Measurements from ENCODE around the gene OTUD1. TPM values are rescaled to one million over a fixed set of nuclear protein-coding genes. Genes with fewer than 3 reads are reported as not detected.
"Not testable (repeated sequence)": the region's sequence is repeated elsewhere in the genome, so short reads cannot be mapped to it uniquely, and the experiment has no call there.

OTUD1 gene, protein sequence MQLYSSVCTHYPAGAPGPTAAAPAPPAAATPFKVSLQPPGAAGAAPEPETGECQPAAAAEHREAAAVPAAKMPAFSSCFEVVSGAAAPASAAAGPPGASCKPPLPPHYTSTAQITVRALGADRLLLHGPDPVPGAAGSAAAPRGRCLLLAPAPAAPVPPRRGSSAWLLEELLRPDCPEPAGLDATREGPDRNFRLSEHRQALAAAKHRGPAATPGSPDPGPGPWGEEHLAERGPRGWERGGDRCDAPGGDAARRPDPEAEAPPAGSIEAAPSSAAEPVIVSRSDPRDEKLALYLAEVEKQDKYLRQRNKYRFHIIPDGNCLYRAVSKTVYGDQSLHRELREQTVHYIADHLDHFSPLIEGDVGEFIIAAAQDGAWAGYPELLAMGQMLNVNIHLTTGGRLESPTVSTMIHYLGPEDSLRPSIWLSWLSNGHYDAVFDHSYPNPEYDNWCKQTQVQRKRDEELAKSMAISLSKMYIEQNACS
- total RNA-seq (10 to 100 TPM; 36.2 to 37.7 TPM), polyA plus RNA-seq (10 to 100 TPM in 1 of 2 donors, 1 to 10 TPM in 1; 6.5 to 17.4 TPM)

DNA sequence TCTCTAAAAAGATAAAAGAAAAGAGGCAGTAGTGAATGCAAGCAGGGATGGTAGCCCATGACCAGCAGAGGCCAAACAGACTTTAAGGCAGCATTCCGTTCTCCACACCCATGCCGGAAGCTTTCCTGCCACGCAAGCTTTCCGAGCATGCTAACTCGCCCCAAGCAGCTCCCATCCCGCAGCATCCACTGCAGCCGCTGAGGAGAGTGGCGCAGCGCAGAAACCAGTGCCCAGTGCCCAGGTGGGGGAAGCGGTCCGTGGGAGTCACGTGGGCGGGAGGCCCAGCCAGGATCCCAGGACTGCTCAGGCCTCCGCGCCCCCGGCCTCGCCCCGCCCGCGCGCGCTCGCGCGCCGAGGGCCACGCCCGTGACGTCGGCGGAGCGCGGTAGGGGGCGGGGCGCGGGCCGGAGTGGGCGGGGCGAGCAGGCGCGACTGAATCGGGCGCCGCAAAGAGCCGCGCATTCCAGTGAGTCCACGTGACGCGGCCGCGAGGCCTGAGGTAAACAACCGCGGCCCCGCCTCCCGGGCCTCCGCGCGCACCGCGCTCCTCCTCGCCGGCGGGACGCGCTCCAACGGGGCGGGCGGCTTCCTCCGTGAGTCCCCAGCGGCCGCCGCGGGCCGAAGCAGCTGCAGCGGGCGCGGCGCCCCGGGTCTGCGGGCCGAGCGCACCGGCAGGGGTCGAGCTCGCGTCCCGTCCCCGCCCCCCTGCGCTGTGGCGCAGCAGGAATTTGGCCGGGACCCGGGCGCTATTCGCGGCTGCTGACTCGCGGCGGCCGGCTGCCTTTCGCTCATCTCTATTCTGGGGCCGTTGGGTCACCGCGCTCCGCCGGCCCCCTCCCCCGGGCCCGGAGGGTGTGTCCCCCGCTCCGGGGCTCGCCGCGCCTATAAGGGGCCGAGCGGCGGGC is at the start of gene OTUD1:
TSS of gene OTUD1 (plus strand) at position 529 of the 905 bp plus-strand sequence. CDS start 383 bp downstream, outside the sequence.
- H3K4me1 ChIP-seq (ENCODE audit: insufficient read depth, low read length), result peaks cover 44% of the 10 kb centered on the region
- peaks cover 0 to 26% of the 10 kb centered on the region in 2 donors for H3K36me3 Mint-ChIP-seq
- peak within 1 kb of the TSS; percentile 90 to 97 (median 94) for H3K27ac Mint-ChIP-seq
- no peaks in the 10 kb centered on the region for H3K9me3 ChIP-seq (ENCODE audit: control insufficient read depth in 1 of 2, low read length in 2 of 2)
- no peaks in the 10 kb centered on the region for H3K27me3 ChIP-seq (ENCODE audit: insufficient read depth, low read length)
- intact Hi-C loops (cut with micrococcal nuclease), result loop anchor here (1.0 to 10.0 kb wide), 9 partner anchors 10 to 1906 kb away; partner anchors contain the start of genes BMI1, C10orf67, ENKUR and MLLT10
- peaks cover 0 to 2% (median 0%) of the 10 kb centered on the region in 8 donors for H3K9me3 Mint-ChIP-seq
- H3K27me3 Mint-ChIP-seq, result no peaks in the 10 kb centered on the region
- peak within 1 kb of the TSS; percentile 70 to 82 for H3K4me3 ChIP-seq (ENCODE audit: low read length in 2 of 2)
- DNase-seq, result peak; percentile 89 to 97 (median 95)
- H3K27ac ChIP-seq (ENCODE audit: low read depth, low read length), result peak within 1 kb of the TSS; percentile 79
- H3K36me3 ChIP-seq (ENCODE audit: insufficient read depth, low read length), result no peaks in the 10 kb centered on the region
- ChIA-PET POLR2A (ENCODE audit: partially characterized antibody) (interaction anchor here (0.6 to 5.3 kb wide), 18 partner anchors 8 to 1183 kb away, joined by 3 to 70 read pairs (median 4); partner anchors contain the start of gene C10orf67), CTCF (ENCODE audit: partially characterized antibody) (interaction anchor here (0.8 to 1.1 kb wide), 3 partner anchors 11 to 90 kb away, joined by 3 read pairs; no protein-coding TSS in a partner anchor)
- peak within 1 kb of the TSS; percentile 75 to 89 (median 84) for H3K4me3 Mint-ChIP-seq
- peaks cover 30 to 44% (median 36%) of the 10 kb centered on the region in 4 donors for H3K4me1 Mint-ChIP-seq

DNA sequence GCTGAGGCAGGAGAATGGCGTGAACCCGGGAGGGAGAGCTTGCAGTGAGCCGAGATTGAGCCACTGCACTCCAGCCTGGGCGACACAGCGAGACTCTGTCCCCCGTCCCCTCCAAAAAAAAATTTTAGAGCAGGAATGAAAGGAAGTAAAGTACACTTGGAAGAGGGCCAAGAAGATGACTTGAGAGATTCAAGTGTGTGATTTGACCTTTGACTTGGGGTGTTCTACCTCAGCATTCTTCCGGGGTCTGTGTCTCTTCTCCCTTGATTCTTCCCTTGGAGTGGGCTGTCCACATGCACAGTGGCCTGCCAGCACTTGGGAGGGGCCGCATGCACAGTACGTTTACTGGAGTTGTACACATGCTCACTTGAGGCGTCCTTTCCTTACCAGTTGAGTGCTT is 48.5 kb upstream of the OTUD1 start:
- H3K27me3 ChIP-seq (ENCODE audit: insufficient read depth, low read length); H3K36me3 Mint-ChIP-seq; H3K27ac Mint-ChIP-seq; H3K36me3 ChIP-seq (ENCODE audit: insufficient read depth, low read length); H3K4me1 ChIP-seq (ENCODE audit: insufficient read depth, low read length); CTCF ChIA-PET (ENCODE audit: partially characterized antibody); H3K4me1 Mint-ChIP-seq; H3K4me3 ChIP-seq (ENCODE audit: low read length in 2 of 2); intact Hi-C loops (cut with micrococcal nuclease); H3K9me3 ChIP-seq (ENCODE audit: control insufficient read depth in 1 of 2, low read length in 2 of 2); H3K4me3 Mint-ChIP-seq; POLR2A ChIA-PET (ENCODE audit: partially characterized antibody); H3K27me3 Mint-ChIP-seq; H3K9me3 Mint-ChIP-seq; H3K27ac ChIP-seq (ENCODE audit: low read depth, low read length); DNase-seq: not testable (repeated sequence)

DNA sequence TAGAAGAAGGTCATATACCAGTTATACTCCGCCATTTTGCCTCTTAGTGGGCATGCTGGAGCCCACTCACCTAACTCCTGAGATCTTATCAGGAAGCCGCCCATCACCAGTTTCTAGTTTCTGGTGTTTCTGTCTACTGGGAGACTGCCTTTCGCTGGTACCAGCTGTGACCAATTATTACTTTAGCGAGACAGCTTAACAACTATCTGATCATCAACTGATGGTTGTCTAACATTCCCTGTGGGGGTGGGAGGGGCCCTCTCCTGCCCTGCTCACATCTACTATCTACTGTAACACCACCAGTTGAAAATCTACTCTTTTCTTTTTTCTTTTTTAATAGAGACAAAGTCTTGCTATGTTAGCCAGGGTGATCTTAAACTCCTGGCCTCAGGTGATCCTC is 48.1 kb upstream of the OTUD1 start:
- no peaks in the 10 kb centered on the region for H3K9me3 Mint-ChIP-seq
- H3K36me3 ChIP-seq (ENCODE audit: insufficient read depth, low read length), result no peaks in the 10 kb centered on the region
- H3K36me3 Mint-ChIP-seq, result no peaks in the 10 kb centered on the region
- peaks cover 0 to 3% of the 10 kb centered on the region in 2 donors for H3K27me3 Mint-ChIP-seq
- no peak for DNase-seq
- H3K4me1 Mint-ChIP-seq, result no peaks in the 10 kb centered on the region
- H3K4me1 ChIP-seq (ENCODE audit: insufficient read depth, low read length), result no peaks in the 10 kb centered on the region
- H3K4me3 ChIP-seq (ENCODE audit: low read length in 2 of 2), result no peak overlapping the region
- H3K9me3 ChIP-seq (ENCODE audit: control insufficient read depth in 1 of 2, low read length in 2 of 2), result no peaks in the 10 kb centered on the region
- POLR2A ChIA-PET (ENCODE audit: partially characterized antibody), result no interaction called here
- H3K27ac ChIP-seq (ENCODE audit: low read depth, low read length), result no peak overlapping the region
- CTCF ChIA-PET (ENCODE audit: partially characterized antibody), result no interaction called here
- H3K4me3 Mint-ChIP-seq, result no peak overlapping the region
- intact Hi-C loops (cut with micrococcal nuclease), result no loop called here
- H3K27ac Mint-ChIP-seq, result no peak overlapping the region
- H3K27me3 ChIP-seq (ENCODE audit: insufficient read depth, low read length), result no peaks in the 10 kb centered on the region

DNA sequence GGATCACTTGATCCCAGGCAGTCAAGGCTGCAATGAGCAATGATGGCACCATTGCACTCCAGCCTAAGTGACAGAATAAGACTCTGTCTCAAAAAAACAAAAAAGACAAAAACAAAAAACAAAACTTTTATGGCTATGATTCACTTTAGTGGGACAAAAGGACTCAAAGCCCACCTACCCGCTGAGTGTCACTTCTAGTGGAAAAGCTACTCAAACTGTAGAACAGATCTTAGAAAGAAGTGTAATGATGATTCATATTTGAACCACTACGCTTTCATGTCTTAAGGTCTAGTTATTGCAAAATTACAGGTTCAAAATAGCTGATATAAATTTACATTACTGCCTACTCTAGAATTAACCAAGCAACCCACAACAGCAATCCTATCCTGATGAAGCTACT is 47.1 kb upstream of the OTUD1 start:
- H3K36me3 ChIP-seq (ENCODE audit: insufficient read depth, low read length), result no peaks in the 10 kb centered on the region
- H3K27me3 ChIP-seq (ENCODE audit: insufficient read depth, low read length), result no peaks in the 10 kb centered on the region
- H3K9me3 ChIP-seq (ENCODE audit: control insufficient read depth in 1 of 2, low read length in 2 of 2), result no peaks in the 10 kb centered on the region
- H3K4me1 Mint-ChIP-seq, result no peaks in the 10 kb centered on the region
- CTCF ChIA-PET (ENCODE audit: partially characterized antibody), result no interaction called here
- no peaks in the 10 kb centered on the region for H3K36me3 Mint-ChIP-seq
- intact Hi-C loops (cut with micrococcal nuclease), result no loop called here
- H3K4me3 Mint-ChIP-seq, result no peak overlapping the region
- POLR2A ChIA-PET (ENCODE audit: partially characterized antibody), result interaction anchor here (1.7 kb wide), 1 partner anchor 9 kb away, joined by 4 read pairs; no protein-coding TSS in a partner anchor
- no peak for DNase-seq
- peaks cover 0 to 3% of the 10 kb centered on the region in 2 donors for H3K27me3 Mint-ChIP-seq
- no peak overlapping the region for H3K4me3 ChIP-seq (ENCODE audit: low read length in 2 of 2)
- H3K27ac ChIP-seq (ENCODE audit: low read depth, low read length), result no peak overlapping the region
- H3K27ac Mint-ChIP-seq, result no peak overlapping the region
- no peaks in the 10 kb centered on the region for H3K4me1 ChIP-seq (ENCODE audit: insufficient read depth, low read length)
- H3K9me3 Mint-ChIP-seq, result no peaks in the 10 kb centered on the region

DNA sequence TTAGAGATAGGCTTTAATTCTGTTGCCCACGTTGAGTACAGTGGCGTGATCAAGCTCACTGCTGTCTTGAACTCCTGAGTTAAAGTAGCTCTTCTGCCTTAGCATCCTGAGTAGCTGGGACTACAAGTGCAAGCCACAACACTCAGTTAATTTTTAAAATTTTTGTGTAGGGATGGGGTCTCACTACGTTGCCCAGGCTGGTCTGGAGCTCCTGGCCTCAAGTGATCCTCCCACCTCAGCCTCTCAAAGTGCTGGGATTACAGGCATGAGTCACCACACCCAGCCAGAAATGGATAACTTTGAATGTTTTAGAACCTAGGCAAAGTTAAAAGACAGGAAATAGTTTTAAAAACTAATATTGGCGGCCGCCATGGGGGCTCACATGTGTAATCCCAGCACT is 43.9 kb upstream of the OTUD1 start:
- intact Hi-C loops (cut with micrococcal nuclease), result no loop called here
- Mint-ChIP-seq H3K4me1 (no peaks in the 10 kb centered on the region), H3K36me3 (no peaks in the 10 kb centered on the region), H3K27ac (no peak overlapping the region), H3K9me3 (no peaks in the 10 kb centered on the region), H3K4me3 (no peak overlapping the region), H3K27me3 (peaks cover 0 to 3% of the 10 kb centered on the region in 2 donors)
- no peak overlapping the region for H3K27ac ChIP-seq (ENCODE audit: low read depth, low read length)
- no peaks in the 10 kb centered on the region for H3K36me3 ChIP-seq (ENCODE audit: insufficient read depth, low read length)
- no peaks in the 10 kb centered on the region for H3K4me1 ChIP-seq (ENCODE audit: insufficient read depth, low read length)
- no peaks in the 10 kb centered on the region for H3K9me3 ChIP-seq (ENCODE audit: control insufficient read depth in 1 of 2, low read length in 2 of 2)
- no peaks in the 10 kb centered on the region for H3K27me3 ChIP-seq (ENCODE audit: insufficient read depth, low read length)
- H3K4me3 ChIP-seq (ENCODE audit: low read length in 2 of 2), result no peak overlapping the region
- POLR2A ChIA-PET (ENCODE audit: partially characterized antibody), result no interaction called here
- CTCF ChIA-PET (ENCODE audit: partially characterized antibody), result interaction anchor here (1.0 kb wide), 1 partner anchor 50 kb away, joined by 3 read pairs; the partner anchor contains the start of gene C10orf67
- DNase-seq, result no peak

DNA sequence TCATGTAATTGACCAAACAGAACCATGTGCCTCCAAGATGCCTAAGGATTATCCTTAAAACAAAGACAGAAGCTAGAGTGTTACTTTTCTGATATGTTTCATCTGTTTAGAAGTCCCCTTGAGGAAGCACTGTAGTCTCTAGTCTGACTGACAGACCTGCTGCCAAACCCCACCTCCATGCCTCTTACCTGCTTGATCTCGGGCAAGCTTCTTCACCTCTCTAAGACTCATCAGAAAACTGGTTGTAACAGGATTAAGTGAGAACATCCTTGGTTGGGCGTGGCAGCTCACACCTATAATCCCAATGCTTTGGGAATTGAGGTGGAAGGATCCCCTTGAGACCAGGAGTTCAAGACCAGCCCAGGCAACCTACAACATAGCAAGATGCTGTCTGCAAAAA is 42.2 kb upstream of the OTUD1 start:
- ChIA-PET CTCF (ENCODE audit: partially characterized antibody) (no interaction called here), POLR2A (ENCODE audit: partially characterized antibody) (interaction anchor here (1.2 kb wide), 1 partner anchor 11 kb away, joined by 3 read pairs; no protein-coding TSS in a partner anchor)
- Mint-ChIP-seq H3K27ac (no peak overlapping the region), H3K4me3 (no peak overlapping the region), H3K4me1 (no peaks in the 10 kb centered on the region), H3K9me3 (no peaks in the 10 kb centered on the region), H3K27me3 (no peaks in the 10 kb centered on the region), H3K36me3 (no peaks in the 10 kb centered on the region)
- Histone ChIP-seq H3K27me3 (ENCODE audit: insufficient read depth, low read length) (no peaks in the 10 kb centered on the region), H3K36me3 (ENCODE audit: insufficient read depth, low read length) (no peaks in the 10 kb centered on the region), H3K27ac (ENCODE audit: low read depth, low read length) (no peak overlapping the region), H3K4me3 (ENCODE audit: low read length in 2 of 2) (no peak overlapping the region), H3K9me3 (ENCODE audit: control insufficient read depth in 1 of 2, low read length in 2 of 2) (no peaks in the 10 kb centered on the region), H3K4me1 (ENCODE audit: insufficient read depth, low read length) (no peaks in the 10 kb centered on the region)
- no peak for DNase-seq
- intact Hi-C loops (cut with micrococcal nuclease), result no loop called here

DNA sequence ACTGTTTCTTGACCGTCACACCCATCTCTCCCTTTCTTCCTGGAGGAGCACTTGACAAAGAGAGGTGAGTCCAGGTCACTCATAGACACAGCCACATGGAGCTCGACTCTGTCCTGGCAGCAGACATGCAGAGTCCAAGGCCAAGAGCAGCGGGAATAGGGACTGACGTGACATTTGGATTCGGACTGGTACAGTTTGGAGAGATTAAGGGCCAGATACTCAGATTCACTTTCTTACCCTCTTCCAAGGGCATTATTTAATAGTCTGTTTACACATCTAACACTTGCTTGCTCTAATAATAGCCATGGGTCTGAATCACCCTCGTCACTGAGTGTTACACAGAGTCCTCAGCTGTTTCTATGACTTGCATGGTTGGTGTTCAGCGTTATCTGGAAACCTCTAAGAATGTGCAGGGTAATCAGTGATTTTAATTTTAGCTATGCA is 39.2 kb upstream of the OTUD1 start:
- no peaks in the 10 kb centered on the region for H3K4me1 ChIP-seq (ENCODE audit: insufficient read depth, low read length)
- no peak overlapping the region for H3K4me3 Mint-ChIP-seq
- H3K27me3 Mint-ChIP-seq, result no peaks in the 10 kb centered on the region
- intact Hi-C loops (cut with micrococcal nuclease), result no loop called here
- POLR2A ChIA-PET (ENCODE audit: partially characterized antibody), result no interaction called here
- H3K9me3 ChIP-seq (ENCODE audit: control insufficient read depth in 1 of 2, low read length in 2 of 2), result no peaks in the 10 kb centered on the region
- no peaks in the 10 kb centered on the region for H3K27me3 ChIP-seq (ENCODE audit: insufficient read depth, low read length)
- CTCF ChIA-PET (ENCODE audit: partially characterized antibody), result no interaction called here
- no peaks in the 10 kb centered on the region for H3K36me3 Mint-ChIP-seq
- no peak overlapping the region for H3K4me3 ChIP-seq (ENCODE audit: low read length in 2 of 2)
- no peak overlapping the region for H3K27ac ChIP-seq (ENCODE audit: low read depth, low read length)
- H3K4me1 Mint-ChIP-seq, result no peaks in the 10 kb centered on the region
- H3K9me3 Mint-ChIP-seq, result no peaks in the 10 kb centered on the region
- DNase-seq, result no peak
- H3K27ac Mint-ChIP-seq, result no peak overlapping the region
- no peaks in the 10 kb centered on the region for H3K36me3 ChIP-seq (ENCODE audit: insufficient read depth, low read length)

Data from CD4-positive, alpha-beta memory T cell (primary cell).